HEK293 (cell line): Measurements from ENCODE around the gene GALNT15.

Experiments used
- HOXA7 ChIP-seq: sonication (generic); formaldehyde crosslinking; IDR thresholded peaks from 2 replicates; pipeline ENCODE4 v1.8.1; 2022; ENCODE audit warnings: missing genetic modification reagents, borderline replicate concordance
- MZF1 ChIP-seq: fragments of 450-650 bp; formaldehyde crosslinking; IDR thresholded peaks from 2 replicates; pipeline ENCODE4 v1.5.1; 2017; ENCODE audit warnings: missing biosample characterization, missing genetic modification characterization, borderline replicate concordance
- ZNF23 ChIP-seq: fragments of 450-650 bp; formaldehyde crosslinking; IDR thresholded peaks from 2 replicates; pipeline ENCODE4 v1.5.1; 2016; ENCODE audit warnings: missing biosample characterization, missing genetic modification characterization, borderline replicate concordance
- ZNF274 ChIP-seq, 2 experiments: fragments of 200-500 bp in 1 of 2; fragments of 450-650 bp in 1 of 2; sonication (Bioruptor generic) in 1 of 2; formaldehyde crosslinking in 1 of 2; IDR thresholded peaks; 2 replicates each; pipeline versions ENCODE4 v1.5.1 to v1.6.1; 2014 to 2016; ENCODE audit warnings: borderline replicate concordance in 1 of 2, inconsistent platforms in 1 of 2, low read length in 1 of 2, missing biosample characterization in 1 of 2, missing genetic modification characterization in 1 of 2
- ZNF366 ChIP-seq: fragments of 450-650 bp; formaldehyde crosslinking; conservative IDR thresholded peaks from 2 replicates; pipeline ENCODE4 v1.5.1; 2016; ENCODE audit warnings: missing biosample characterization, missing genetic modification characterization
- TF ChIP-seq, protein P1 (sequence below): fragments of 450-650 bp; formaldehyde crosslinking; IDR thresholded peaks from 2 replicates; pipeline ENCODE4 v1.5.1; 2016; ENCODE audit warnings: missing biosample characterization, missing genetic modification characterization

DNA sequence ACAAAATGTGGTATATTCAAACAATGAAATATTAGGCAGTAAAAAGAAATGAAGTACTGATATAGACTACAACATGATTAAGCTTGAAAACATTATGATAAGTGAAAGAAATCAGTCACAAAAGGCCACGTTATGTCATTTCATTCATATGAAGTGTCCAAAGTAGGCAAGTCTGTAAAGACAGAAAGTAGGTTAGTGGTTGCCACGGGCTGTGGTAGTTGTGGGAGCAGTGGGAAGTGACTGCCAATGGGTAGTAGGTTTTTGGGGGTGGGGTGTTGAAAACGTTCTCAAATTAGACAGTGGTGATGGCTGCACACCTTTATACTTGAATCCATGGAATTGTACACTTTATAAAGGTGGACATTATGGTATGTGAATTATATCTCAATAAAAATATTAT, 12.1 kb downstream of the GALNT15 start:
- TF ChIP-seq ZNF366 (tag by site-specific recombination) (no peak), HOXA7 (CRISPR knock-in tag) (no peak), MZF1 (no peak), ZNF23 (tag by site-specific recombination) (no peak), ZNF274 (IDR thresholded peaks at IDR 0.05; ENCODE audit: low read length) (no peak), ZNF274 (tag by site-specific recombination; IDR thresholded peaks at IDR 0.05; ENCODE audit: borderline replicate concordance) (no peak)
- TF ChIP-seq, protein P1, sequence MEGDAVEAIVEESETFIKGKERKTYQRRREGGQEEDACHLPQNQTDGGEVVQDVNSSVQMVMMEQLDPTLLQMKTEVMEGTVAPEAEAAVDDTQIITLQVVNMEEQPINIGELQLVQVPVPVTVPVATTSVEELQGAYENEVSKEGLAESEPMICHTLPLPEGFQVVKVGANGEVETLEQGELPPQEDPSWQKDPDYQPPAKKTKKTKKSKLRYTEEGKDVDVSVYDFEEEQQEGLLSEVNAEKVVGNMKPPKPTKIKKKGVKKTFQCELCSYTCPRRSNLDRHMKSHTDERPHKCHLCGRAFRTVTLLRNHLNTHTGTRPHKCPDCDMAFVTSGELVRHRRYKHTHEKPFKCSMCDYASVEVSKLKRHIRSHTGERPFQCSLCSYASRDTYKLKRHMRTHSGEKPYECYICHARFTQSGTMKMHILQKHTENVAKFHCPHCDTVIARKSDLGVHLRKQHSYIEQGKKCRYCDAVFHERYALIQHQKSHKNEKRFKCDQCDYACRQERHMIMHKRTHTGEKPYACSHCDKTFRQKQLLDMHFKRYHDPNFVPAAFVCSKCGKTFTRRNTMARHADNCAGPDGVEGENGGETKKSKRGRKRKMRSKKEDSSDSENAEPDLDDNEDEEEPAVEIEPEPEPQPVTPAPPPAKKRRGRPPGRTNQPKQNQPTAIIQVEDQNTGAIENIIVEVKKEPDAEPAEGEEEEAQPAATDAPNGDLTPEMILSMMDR (tag by site-specific recombination), result no peak
